Uterus (tissue), 2 donors: ENCODE measurements around the gene MYO9B.

Experiments used
- POLR2A ChIP-seq, 2 donors: fragments of 450-650 bp; IDR thresholded peaks; one replicate each; pipeline ENCODE4 v1.6.1; 2016; ENCODE audit warnings: antibody characterized with exemption in 2 of 2, mild to moderate bottlenecking in 1 of 2, moderate library complexity in 1 of 2
- TF ChIP-seq, protein P1 (sequence below), 4 experiments: fragments of 200-600 bp in 2 of 4; fragments of 450-650 bp in 2 of 4; sonication (generic) in 2 of 4; IDR thresholded peaks; one replicate each; pipeline ENCODE4 v1.5.1; 2016 to 2019; ENCODE audit warnings: antibody characterized with exemption in 4 of 4, mild to moderate bottlenecking in 2 of 4, moderate library complexity in 1 of 4

DNA sequence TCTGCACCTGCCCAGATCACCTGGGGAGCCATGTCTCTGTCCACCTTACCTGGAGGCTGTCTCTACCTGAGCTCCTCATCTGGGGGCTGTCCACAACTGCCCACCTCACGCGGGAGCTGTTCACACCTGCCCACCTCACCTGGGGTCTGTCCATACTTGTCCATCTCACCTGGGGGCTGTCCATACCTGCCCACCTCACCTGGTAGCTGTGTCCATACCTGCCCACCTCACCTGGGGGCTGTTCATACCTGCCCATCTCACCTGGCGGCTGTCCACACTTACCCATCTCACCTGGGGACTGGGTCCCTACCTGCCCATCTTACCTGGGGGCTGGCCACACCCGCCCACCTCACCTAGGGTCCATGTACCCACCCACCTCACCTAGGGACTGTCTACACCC is 38.9 kb upstream of the MYO9B start:
- TF ChIP-seq, protein P1, sequence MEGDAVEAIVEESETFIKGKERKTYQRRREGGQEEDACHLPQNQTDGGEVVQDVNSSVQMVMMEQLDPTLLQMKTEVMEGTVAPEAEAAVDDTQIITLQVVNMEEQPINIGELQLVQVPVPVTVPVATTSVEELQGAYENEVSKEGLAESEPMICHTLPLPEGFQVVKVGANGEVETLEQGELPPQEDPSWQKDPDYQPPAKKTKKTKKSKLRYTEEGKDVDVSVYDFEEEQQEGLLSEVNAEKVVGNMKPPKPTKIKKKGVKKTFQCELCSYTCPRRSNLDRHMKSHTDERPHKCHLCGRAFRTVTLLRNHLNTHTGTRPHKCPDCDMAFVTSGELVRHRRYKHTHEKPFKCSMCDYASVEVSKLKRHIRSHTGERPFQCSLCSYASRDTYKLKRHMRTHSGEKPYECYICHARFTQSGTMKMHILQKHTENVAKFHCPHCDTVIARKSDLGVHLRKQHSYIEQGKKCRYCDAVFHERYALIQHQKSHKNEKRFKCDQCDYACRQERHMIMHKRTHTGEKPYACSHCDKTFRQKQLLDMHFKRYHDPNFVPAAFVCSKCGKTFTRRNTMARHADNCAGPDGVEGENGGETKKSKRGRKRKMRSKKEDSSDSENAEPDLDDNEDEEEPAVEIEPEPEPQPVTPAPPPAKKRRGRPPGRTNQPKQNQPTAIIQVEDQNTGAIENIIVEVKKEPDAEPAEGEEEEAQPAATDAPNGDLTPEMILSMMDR (IDR thresholded peaks at IDR 0.05), result no peak
- no peak for TF ChIP-seq POLR2A (IDR thresholded peaks at IDR 0.05)
